Measurements from ENCODE around the gene CLASRP.

Gene CLASRP

DNA sequence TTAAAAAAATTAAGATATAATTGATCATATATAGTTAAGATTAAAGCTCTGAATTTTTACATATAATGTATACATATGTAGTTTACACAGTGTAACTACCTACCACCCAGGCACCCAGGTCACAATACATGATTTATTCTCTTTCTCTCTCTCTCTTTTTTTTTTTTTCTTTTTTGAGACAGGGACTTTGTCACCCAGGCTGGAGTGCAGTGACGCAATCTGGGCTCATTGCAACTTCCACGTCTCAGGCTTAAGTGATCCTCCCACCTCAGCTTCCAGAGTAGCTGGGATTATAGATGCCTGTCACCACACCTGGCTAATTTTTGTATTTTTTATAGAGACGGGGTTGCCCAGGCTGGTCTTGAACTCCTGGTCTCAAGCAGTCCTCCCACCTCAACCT lies 18.8 kb upstream of the CLASRP start:
- no peak overlapping the region for H3K4me3 ChIP-seq (replicated peaks; ENCODE audit: low read depth, low read length)
- DNase-seq (ENCODE audit: low read depth), result no peak
- TF ChIP-seq, protein P1, sequence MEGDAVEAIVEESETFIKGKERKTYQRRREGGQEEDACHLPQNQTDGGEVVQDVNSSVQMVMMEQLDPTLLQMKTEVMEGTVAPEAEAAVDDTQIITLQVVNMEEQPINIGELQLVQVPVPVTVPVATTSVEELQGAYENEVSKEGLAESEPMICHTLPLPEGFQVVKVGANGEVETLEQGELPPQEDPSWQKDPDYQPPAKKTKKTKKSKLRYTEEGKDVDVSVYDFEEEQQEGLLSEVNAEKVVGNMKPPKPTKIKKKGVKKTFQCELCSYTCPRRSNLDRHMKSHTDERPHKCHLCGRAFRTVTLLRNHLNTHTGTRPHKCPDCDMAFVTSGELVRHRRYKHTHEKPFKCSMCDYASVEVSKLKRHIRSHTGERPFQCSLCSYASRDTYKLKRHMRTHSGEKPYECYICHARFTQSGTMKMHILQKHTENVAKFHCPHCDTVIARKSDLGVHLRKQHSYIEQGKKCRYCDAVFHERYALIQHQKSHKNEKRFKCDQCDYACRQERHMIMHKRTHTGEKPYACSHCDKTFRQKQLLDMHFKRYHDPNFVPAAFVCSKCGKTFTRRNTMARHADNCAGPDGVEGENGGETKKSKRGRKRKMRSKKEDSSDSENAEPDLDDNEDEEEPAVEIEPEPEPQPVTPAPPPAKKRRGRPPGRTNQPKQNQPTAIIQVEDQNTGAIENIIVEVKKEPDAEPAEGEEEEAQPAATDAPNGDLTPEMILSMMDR (IDR thresholded peaks at IDR 0.05; ENCODE audit: low read length, missing control alignments), result no peak

DNA sequence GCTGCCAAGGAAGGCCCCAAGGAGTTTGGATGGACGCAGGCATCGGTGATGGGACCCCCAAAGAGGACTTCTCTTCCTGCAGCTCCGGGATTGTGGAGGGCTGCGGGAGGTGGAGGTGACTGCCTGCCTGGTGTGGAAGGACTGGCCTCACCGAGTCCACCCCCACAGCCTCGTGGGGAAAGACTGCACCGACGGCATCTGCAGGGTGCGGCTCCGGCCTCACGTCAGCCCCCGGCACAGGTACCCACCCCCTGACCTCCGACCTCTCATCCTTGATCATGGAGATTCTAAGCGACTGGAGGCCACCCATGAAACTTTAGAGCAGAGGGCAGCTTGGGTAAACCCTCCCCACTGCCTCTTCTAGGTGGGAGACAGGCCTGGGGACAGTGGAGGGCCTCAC lies 16.9 kb upstream of the CLASRP start:
- H3K4me3 ChIP-seq (replicated peaks; ENCODE audit: low read depth, low read length), result no peak overlapping the region

DNA sequence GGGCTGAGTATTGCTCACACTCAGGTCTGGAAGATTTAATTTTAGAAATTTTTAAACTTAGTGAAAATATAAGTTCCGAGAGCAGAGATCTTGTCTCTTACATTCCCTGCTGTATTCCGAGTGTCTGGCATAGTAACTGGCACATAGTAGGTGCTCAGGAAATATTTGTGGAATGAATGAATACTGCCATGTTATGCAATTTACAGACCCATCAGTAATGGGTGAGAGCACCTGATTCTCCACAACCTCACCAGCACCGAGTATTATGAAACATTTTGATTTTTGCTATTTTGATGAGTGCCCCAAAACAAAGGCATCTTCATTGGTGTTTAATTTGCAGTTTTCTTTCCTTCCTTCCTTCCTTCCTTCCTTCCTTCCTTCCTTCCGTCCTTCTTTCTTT lies 15.8 kb upstream of the CLASRP start:
- TF ChIP-seq, protein P1 (IDR thresholded peaks at IDR 0.05; ENCODE audit: low read length, missing control alignments), result no peak
- H3K4me3 ChIP-seq (replicated peaks; ENCODE audit: low read depth, low read length), result no peak overlapping the region
- no peak for DNase-seq (ENCODE audit: low read depth)

More for the DNA sequence above, 16.9 kb upstream of the CLASRP start:
- TF ChIP-seq, protein P1 (IDR thresholded peaks at IDR 0.05; ENCODE audit: low read length, missing control alignments), result no peak
- no peak for DNase-seq (ENCODE audit: low read depth)

DNA sequence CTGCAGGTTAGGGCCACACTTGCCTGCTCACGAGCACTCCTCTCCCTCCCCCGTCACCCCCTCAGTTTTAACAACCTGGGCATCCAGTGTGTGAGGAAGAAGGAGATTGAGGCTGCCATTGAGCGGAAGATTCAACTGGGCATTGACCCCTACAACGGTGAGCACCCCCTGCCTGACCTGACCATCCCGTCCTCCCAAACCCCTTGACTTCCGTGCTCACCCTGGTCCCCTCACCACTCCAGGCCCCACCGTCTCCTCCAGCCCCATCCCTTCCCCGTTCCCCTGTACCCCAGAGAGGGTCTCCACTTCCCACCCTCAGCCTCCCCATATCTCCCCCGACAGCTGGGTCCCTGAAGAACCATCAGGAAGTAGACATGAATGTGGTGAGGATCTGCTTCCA lies 13.6 kb upstream of the CLASRP start:
- H3K4me3 ChIP-seq (replicated peaks; ENCODE audit: low read depth, low read length), result no peak overlapping the region
- no peak for DNase-seq (ENCODE audit: low read depth)
- TF ChIP-seq, protein P1 (IDR thresholded peaks at IDR 0.05; ENCODE audit: low read length, missing control alignments), result no peak

DNA sequence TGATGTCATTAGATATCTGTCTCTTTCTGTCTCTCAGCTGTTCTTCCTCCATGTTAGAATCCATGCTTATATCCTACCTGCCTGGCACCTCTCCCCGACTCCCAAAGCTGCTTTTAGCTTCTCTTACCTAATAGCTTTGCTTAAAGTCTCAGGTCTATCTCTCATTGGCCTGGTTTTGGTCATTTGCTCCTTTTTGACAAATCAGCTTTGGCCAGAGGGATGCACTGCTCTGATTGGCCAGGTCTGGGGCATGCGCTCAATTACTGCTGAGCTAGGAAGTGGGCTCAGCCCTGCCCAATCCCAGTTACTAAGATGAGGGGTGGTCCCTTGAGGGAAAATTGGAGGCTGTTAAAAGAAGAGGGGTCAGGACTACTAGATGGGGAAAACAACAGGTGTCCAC lies 11.5 kb upstream of the CLASRP start:
- DNase-seq (ENCODE audit: low read depth), result no peak
- TF ChIP-seq, protein P1 (IDR thresholded peaks at IDR 0.05; ENCODE audit: low read length, missing control alignments), result no peak
- H3K4me3 ChIP-seq (replicated peaks; ENCODE audit: low read depth, low read length), result no peak overlapping the region

DNA sequence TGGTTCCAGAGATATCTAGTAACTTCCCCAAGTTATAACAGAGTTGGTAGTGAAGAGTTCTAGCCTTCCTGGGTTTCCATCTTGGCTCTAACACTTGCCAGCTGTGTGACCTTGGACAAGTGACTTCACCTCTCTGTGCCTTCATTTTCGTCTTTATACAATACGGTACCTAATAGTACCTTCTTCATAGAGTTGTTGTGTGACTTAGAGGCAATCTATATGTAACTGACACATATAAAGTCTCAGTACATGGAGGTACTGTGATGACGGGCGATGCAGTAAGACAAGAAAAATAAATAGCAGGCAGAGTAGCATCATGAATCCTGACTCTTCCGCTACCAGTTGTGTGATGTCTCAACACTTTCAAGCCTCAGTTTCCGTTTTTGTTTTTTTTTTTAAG lies 8.0 kb upstream of the CLASRP start:
- H3K4me3 ChIP-seq (replicated peaks; ENCODE audit: low read depth, low read length), result no peak overlapping the region
- TF ChIP-seq, protein P1 (IDR thresholded peaks at IDR 0.05; ENCODE audit: low read length, missing control alignments), result no peak
- DNase-seq (ENCODE audit: low read depth), result no peak

DNA sequence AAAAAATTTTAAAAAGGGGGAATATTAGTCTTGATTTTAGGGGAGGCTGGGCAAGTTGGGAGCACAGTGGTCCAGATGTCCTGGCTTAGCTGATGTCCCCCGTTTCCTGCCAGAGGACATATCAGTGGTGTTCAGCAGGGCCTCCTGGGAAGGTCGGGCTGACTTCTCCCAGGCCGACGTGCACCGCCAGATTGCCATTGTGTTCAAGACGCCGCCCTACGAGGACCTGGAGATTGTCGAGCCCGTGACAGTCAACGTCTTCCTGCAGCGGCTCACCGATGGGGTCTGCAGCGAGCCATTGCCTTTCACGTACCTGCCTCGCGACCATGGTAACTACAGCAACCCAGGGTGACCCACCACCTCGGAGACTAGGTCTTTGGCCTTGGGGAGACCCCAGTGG lies 6.4 kb upstream of the CLASRP start:
- H3K4me3 ChIP-seq (replicated peaks; ENCODE audit: low read depth, low read length), result no peak overlapping the region
- DNase-seq (ENCODE audit: low read depth), result no peak
- TF ChIP-seq, protein P1 (IDR thresholded peaks at IDR 0.05; ENCODE audit: low read length, missing control alignments), result no peak

Data from fibroblast of pulmonary artery (primary cell).